HL-60/S4 treated with retinoic acid at 250 ng/mL for 4 days and 3 days (cell line): Measurements from ENCODE around the gene CTNND1.
"Not testable (repeated sequence)": the region's sequence is repeated elsewhere in the genome, so short reads cannot be mapped to it uniquely, and the experiment has no call there.

Source experiments
- in situ Hi-C: fragments of 300-500 bp; cut with MboI; formaldehyde crosslinking; loops from 2 replicates; pipeline ENCODE4 v1.7.0; 2022; ENCODE audit warnings: low sequenced_read_pairs

Gene CTNND1

GRCh38 chr11:57761301-57762234 is at the start of gene CTNND1:
TSS of gene CTNND1 (plus strand) at chr11:57761802. CDS start at chr11:57791479, 29,677 bp downstream.
- in situ Hi-C loops, result no loop called here

- in situ Hi-C loops, result no loop called here
Observed at GRCh38 chr11:57712256-57713150, 49.1 kb upstream of the CTNND1 start, which contains the start of gene TMX2. TSS of gene TMX2 (plus strand) at chr11:57712593. CDS start at chr11:57712619, 26 bp downstream.

GRCh38 chr11:57713835-57714234 is 47.8 kb upstream of the CTNND1 start:
- in situ Hi-C loops, result no loop called here

- in situ Hi-C loops, result not testable (repeated sequence)
Observed at GRCh38 chr11:57716726-57717125, 44.9 kb upstream of the CTNND1 start.

- in situ Hi-C loops, result no loop called here
Observed at GRCh38 chr11:57727185-57727584, 34.4 kb upstream of the CTNND1 start.

- in situ Hi-C loops, result no loop called here
Observed at GRCh38 chr11:57728829-57729228, 32.8 kb upstream of the CTNND1 start.

GRCh38 chr11:57729479-57729878 is 32.1 kb upstream of the CTNND1 start:
- in situ Hi-C loops, result no loop called here

- in situ Hi-C loops, result no loop called here
Observed at GRCh38 chr11:57732661-57733060, 28.9 kb upstream of the CTNND1 start.

- in situ Hi-C loops, result no loop called here
Observed at GRCh38 chr11:57735619-57736298, 25.8 kb upstream of the CTNND1 start.

GRCh38 chr11:57741132-57742086 is 20.2 kb upstream of the CTNND1 start, which contains the start of gene SELENOH:
TSS of gene SELENOH (plus strand) at chr11:57741491. CDS start at chr11:57741596, 105 bp downstream.
- in situ Hi-C loops, result loop anchor here (10.0 kb wide), 1 partner anchor 53 kb away; no protein-coding TSS in a partner anchor

- in situ Hi-C loops, result loop anchor here (10.0 kb wide), 1 partner anchor 53 kb away; no protein-coding TSS in a partner anchor
Observed at GRCh38 chr11:57742087-57742452, 19.5 kb upstream of the CTNND1 start.

GRCh38 chr11:57744357-57744756 is 17.2 kb upstream of the CTNND1 start:
- in situ Hi-C loops, result loop anchor here (10.0 kb wide), 1 partner anchor 50 kb away; no protein-coding TSS in a partner anchor

- in situ Hi-C loops, result loop anchor here (10.0 kb wide), 1 partner anchor 50 kb away; no protein-coding TSS in a partner anchor
Observed at GRCh38 chr11:57745206-57745605, 16.4 kb upstream of the CTNND1 start.

GRCh38 chr11:57746920-57747319 is 14.7 kb upstream of the CTNND1 start:
- in situ Hi-C loops, result loop anchor here (10.0 kb wide), 1 partner anchor 48 kb away; no protein-coding TSS in a partner anchor

- in situ Hi-C loops, result no loop called here
Observed at GRCh38 chr11:57751176-57751575, 10.4 kb upstream of the CTNND1 start.

GRCh38 chr11:57751676-57752253 is 9.8 kb upstream of the CTNND1 start, which contains the start of gene BTBD18:
TSS of gene BTBD18 (minus strand) at chr11:57751819. CDS start at chr11:57751188, 631 bp downstream.
- in situ Hi-C loops, result no loop called here

- in situ Hi-C loops, result no loop called here
Observed at GRCh38 chr11:57752954-57753353, 8.6 kb upstream of the CTNND1 start.

- in situ Hi-C loops, result no loop called here
Observed at GRCh38 chr11:57758174-57758573, 3.4 kb upstream of the CTNND1 start.
